ENCODE results near the gene RBBP5.

The RBBP5 gene

GRCh38 chr1:205124726-205125125, 2.9 kb upstream of the RBBP5 start:
- H3K27ac ChIP-seq (ENCODE audit: low read depth, low read length, poor library complexity, severe bottlenecking): no peak overlapping the region

GRCh38 chr1:205122489-205122882, 708 bp upstream of the RBBP5 start:
- no peaks in the 10 kb centered on the region for H3K9me3 ChIP-seq (ENCODE audit: low read length)
- H3K4me3 ChIP-seq (ENCODE audit: low read depth, low read length, poor library complexity, severe bottlenecking): peak overlapping the region; percentile 76
- no peaks in the 10 kb centered on the region for H3K9me2 ChIP-seq (ENCODE audit: low read depth, low read length)
- no peaks in the 10 kb centered on the region for H4K20me1 ChIP-seq (ENCODE audit: insufficient read depth, low read length)
- peak overlapping the region; percentile 87 for H3K9ac ChIP-seq (ENCODE audit: low read length)
- peaks cover 38% of the 10 kb centered on the region for H3K4me1 ChIP-seq (ENCODE audit: insufficient read depth, low read length, severe bottlenecking)
- H3K27me3 ChIP-seq (ENCODE audit: insufficient read depth, low read length): no peaks in the 10 kb centered on the region
- H3K36me3 ChIP-seq (ENCODE audit: insufficient read depth, low read length): 0 out of 2 replicates have a peak, but pooled peaks cover 5% of the 10 kb centered on the region
- H3K27ac ChIP-seq (ENCODE audit: low read depth, low read length, poor library complexity, severe bottlenecking): peak overlapping the region; percentile 74
- TF ChIP-seq EZH2 (IDR thresholded peaks at IDR 0.05; ENCODE audit: borderline replicate concordance, low read length): no peak
- 0 out of 2 replicates have a peak, but pooled peaks have one; percentile 21 for TF ChIP-seq CTCF (IDR thresholded peaks at IDR 0.05; ENCODE audit: low read length)
- H3F3A ChIP-seq (ENCODE audit: insufficient read depth, low read length): no peaks in the 10 kb centered on the region
- peak overlapping the region; percentile 89 for H3K4me2 ChIP-seq (ENCODE audit: low read length)
- peaks cover 36% of the 10 kb centered on the region for H3K79me2 ChIP-seq (ENCODE audit: insufficient read depth, low read length)
- peak overlapping the region; percentile 77 for H2AFZ ChIP-seq (ENCODE audit: low read length)

More at GRCh38 chr1:205124726-205125125, 2.9 kb upstream of the RBBP5 start:
- Histone ChIP-seq H3K9me2 (ENCODE audit: low read depth, low read length) (no peaks in the 10 kb centered on the region), H3K4me2 (ENCODE audit: low read length) (peak overlapping the region; percentile 1; the same call in 1 of the 2 replicates), H4K20me1 (ENCODE audit: insufficient read depth, low read length) (no peaks in the 10 kb centered on the region), H3K9ac (ENCODE audit: low read length) (no peak overlapping the region), H3F3A (ENCODE audit: insufficient read depth, low read length) (no peaks in the 10 kb centered on the region), H3K79me2 (ENCODE audit: insufficient read depth, low read length) (peaks cover 21% of the 10 kb centered on the region), H3K4me3 (ENCODE audit: low read depth, low read length, poor library complexity, severe bottlenecking) (no peak overlapping the region), H3K27me3 (ENCODE audit: insufficient read depth, low read length) (no peaks in the 10 kb centered on the region), H2AFZ (ENCODE audit: low read length) (peak overlapping the region; percentile 80), H3K36me3 (ENCODE audit: insufficient read depth, low read length) (no peaks in the 10 kb centered on the region), H3K9me3 (ENCODE audit: low read length) (no peaks in the 10 kb centered on the region), H3K4me1 (ENCODE audit: insufficient read depth, low read length, severe bottlenecking) (peaks cover 35% of the 10 kb centered on the region)
- no peak for TF ChIP-seq CTCF (IDR thresholded peaks at IDR 0.05; ENCODE audit: low read length)

GRCh38 chr1:205118752-205119151, 3.0 kb downstream of the RBBP5 start:
- H3K4me3 ChIP-seq (ENCODE audit: low read depth, low read length, poor library complexity, severe bottlenecking): no peak overlapping the region
- H3K9me2 ChIP-seq (ENCODE audit: low read depth, low read length): no peaks in the 10 kb centered on the region
- no peak overlapping the region for H3K4me2 ChIP-seq (ENCODE audit: low read length)
- peaks cover 48% of the 10 kb centered on the region for H3K79me2 ChIP-seq (ENCODE audit: insufficient read depth, low read length)
- no peak overlapping the region for H3K27ac ChIP-seq (ENCODE audit: low read depth, low read length, poor library complexity, severe bottlenecking)
- H3K9ac ChIP-seq (ENCODE audit: low read length): no peak overlapping the region
- H2AFZ ChIP-seq (ENCODE audit: low read length): no peak overlapping the region
- no peaks in the 10 kb centered on the region for H3K27me3 ChIP-seq (ENCODE audit: insufficient read depth, low read length)
- peaks cover 20% of the 10 kb centered on the region; the same call in 1 of the 2 replicates for H3K36me3 ChIP-seq (ENCODE audit: insufficient read depth, low read length)
- no peaks in the 10 kb centered on the region for H3K9me3 ChIP-seq (ENCODE audit: low read length)
- H3F3A ChIP-seq (ENCODE audit: insufficient read depth, low read length): no peaks in the 10 kb centered on the region
- H3K4me1 ChIP-seq (ENCODE audit: insufficient read depth, low read length, severe bottlenecking): peaks cover 29% of the 10 kb centered on the region
- TF ChIP-seq EZH2 (IDR thresholded peaks at IDR 0.05; ENCODE audit: borderline replicate concordance, low read length) (no peak), CTCF (IDR thresholded peaks at IDR 0.05; ENCODE audit: low read length) (no peak)
- no peaks in the 10 kb centered on the region for H4K20me1 ChIP-seq (ENCODE audit: insufficient read depth, low read length)

All from OCI-LY1 (cell line).